ENCODE results near the gene ZNF80.

ZNF80 gene

GRCh38 chr3:114218578-114219185 lies 18.7 kb downstream of the ZNF80 start:
- no peak for DNase-seq

DNA sequence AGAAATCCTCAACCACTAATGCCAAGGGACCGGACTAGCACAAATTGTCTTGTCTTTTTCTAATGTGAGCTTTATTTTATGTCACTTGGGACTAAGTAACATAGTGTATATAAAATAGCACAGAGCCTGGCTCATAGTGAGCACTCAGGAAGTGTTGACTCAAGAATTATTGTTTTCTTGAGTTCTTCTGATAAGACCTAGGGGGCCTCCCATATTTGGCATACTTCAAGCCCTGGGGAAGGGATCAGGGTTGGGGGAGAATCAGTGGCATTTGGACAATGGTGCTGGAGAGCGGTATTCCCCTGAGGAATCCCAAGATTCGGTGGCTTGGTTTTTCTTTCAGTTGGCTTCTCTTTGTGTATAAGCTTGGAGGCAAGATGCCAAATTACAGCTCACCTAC lies 19.4 kb downstream of the ZNF80 start:
- no peak for DNase-seq

DNA sequence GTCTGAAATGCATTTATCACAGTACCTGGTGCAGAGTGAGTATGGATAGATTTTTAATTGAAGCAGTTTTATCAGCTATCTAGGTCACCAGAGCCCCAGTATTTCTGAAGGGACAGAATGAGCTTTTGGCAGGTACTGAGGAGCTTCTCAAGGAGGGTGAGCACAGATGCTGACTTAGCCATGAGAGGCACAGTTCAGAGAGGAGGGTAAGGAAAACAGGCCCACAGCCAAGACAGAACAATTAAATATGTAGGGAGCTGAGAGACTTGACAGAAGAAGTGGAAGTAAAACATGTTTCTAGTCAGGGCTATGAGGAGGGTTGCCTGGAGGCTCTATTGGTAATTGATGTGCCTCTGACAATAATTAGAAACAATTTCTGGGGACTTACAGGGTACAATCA lies 20.1 kb downstream of the ZNF80 start:
- no peak for DNase-seq

- no peak for DNase-seq
Measured at GRCh38 chr3:114216186-114216970, 21.0 kb downstream of the ZNF80 start.

- no peak for DNase-seq
Measured at GRCh38 chr3:114214542-114215341, 22.6 kb downstream of the ZNF80 start.

- DNase-seq: peak; percentile 9
Measured at GRCh38 chr3:114213627-114214541, 23.5 kb downstream of the ZNF80 start.

- no peak for DNase-seq
Measured at GRCh38 chr3:114213292-114213626, 24.1 kb downstream of the ZNF80 start.

- DNase-seq: no peak
Measured at GRCh38 chr3:114212646-114213045, 24.7 kb downstream of the ZNF80 start.

GRCh38 chr3:114207768-114208167 lies 29.6 kb downstream of the ZNF80 start:
- no peak for DNase-seq

DNA sequence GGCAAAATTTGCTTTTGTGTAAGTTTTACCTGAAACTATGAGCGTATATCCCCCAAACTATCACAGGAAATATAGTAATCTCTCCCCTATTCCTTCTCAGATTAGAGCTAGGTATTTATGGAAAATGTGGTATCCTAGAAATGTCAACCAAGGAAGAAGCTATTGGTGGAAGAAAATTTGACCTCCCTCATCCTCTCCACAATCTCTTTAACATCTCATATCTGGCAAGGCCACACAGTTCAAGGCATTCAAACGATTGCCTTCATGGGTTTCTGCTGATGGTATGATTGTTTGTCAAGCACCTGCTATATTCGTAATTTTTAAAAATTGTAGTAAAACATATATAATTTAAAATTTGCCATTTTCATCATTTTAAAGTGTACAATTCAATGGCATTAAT lies 31.0 kb downstream of the ZNF80 start:
- no peak for DNase-seq

- no peak for DNase-seq
Measured at GRCh38 chr3:114205541-114205940, 31.8 kb downstream of the ZNF80 start.

- DNase-seq: no peak
Measured at GRCh38 chr3:114194750-114195149, 42.6 kb downstream of the ZNF80 start.

DNA sequence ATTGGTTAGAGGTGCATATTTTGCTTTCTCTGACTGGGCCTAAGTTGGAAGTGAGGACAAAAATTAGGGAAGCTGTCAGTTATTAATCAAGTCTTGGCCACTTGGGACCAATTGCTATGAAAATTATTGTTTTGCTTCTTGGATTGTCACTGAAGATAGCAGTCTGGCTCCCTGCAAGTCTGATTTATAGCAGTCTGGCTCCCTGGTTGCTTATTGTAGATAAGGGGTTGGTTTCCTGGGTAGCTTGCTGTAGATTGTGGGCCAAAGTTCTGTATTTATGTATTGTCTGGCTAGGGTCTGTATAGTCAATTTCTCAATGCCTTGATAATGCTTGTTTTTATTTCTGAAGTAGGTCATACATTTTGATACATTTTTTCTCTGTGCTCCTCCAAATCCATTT lies 45.2 kb downstream of the ZNF80 start:
- no peak for DNase-seq

DNA sequence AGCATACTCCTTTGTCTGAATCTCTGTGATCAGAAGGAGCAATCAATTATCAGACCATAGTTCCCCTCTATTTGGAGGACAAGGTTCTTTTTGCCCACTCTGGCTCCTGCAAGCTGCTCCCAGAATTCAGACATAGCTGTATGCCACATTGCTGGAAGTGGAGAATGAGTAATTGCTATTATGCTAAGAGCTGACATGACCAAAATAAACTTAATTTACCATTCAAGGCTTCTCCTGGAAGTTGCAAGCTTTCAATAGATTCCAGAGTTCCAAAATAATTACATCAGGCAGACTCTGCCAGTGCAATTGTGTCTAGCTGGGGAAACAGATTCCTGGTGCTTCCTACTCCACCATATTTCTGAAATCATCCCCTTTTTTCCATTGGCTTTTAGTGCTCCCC lies 50.9 kb downstream of the ZNF80 start:
- DNase-seq: no peak

Data from RPMI8226 (cell line).